H1 (cell line): ENCODE data around the gene DCAF6. TPM values are rescaled to one million over a fixed set of nuclear protein-coding genes. Genes with fewer than 3 reads are reported as not detected.

Experiments
- CTCF ChIA-PET: fragments of 300-600 bp; sonication (Branson Sonifier 250); formaldehyde crosslinking; loops from one replicate; lab custom pipeline; 2021; ENCODE audit not compliant: partially characterized antibody; lab: Charles Lee
- POLR2A ChIA-PET: fragments of 300-600 bp; sonication (Branson Sonifier 250); formaldehyde crosslinking; loops from one replicate; lab custom pipeline; 2021; ENCODE audit warnings: inconsistent platforms; ENCODE audit not compliant: partially characterized antibody; lab: Charles Lee
- DNase-seq, 2 experiments: peaks; one replicate each; pipeline versions ENCODE4 v3.0.0 to v3.0.0-alpha.2; 2010 to 2022; ENCODE audit warnings: low spot score in 2 of 2, low read depth in 1 of 2, mixed read lengths in 1 of 2
- FAIRE-seq: peaks from 2 replicates; lab custom pipeline; 2011; peaks lifted over from hg19 to GRCh38; lab: Jason Lieb, UNC
- H2AFZ ChIP-seq: 2 replicates; pipeline ENCODE4 v1.8.1; 2012; ENCODE audit warnings: low read length, inconsistent platforms
- H2AK5ac ChIP-seq: 2 replicates; pipeline ENCODE4 v1.6.1; 2013; ENCODE audit warnings: low read depth, low read length
- H2BK120ac ChIP-seq: replicated peaks from 2 replicates; pipeline ENCODE3; 2013; ENCODE audit warnings: low read depth, low read length, inconsistent platforms
- H2BK12ac ChIP-seq: 2 replicates; pipeline ENCODE4 v1.6.1; 2013; ENCODE audit warnings: low read depth, low read length
- H2BK15ac ChIP-seq: 2 replicates; pipeline ENCODE4 v1.6.1; 2013; ENCODE audit warnings: low read length
- H2BK20ac ChIP-seq: 2 replicates; pipeline ENCODE4 v1.6.1; 2013; ENCODE audit warnings: low read length
- H2BK5ac ChIP-seq: 2 replicates; pipeline ENCODE4 v1.6.1; 2013; ENCODE audit warnings: low read depth, low read length
- H3K14ac ChIP-seq: 2 replicates; pipeline ENCODE4 v1.6.1; 2013; ENCODE audit warnings: inconsistent platforms; ENCODE audit not compliant: insufficient read length
- H3K18ac ChIP-seq: 2 replicates; pipeline ENCODE4 v1.6.1; 2013; ENCODE audit warnings: low read length; ENCODE audit errors: extremely low read depth
- H3K23ac ChIP-seq: 2 replicates; pipeline ENCODE4 v1.6.1; 2013; ENCODE audit warnings: inconsistent platforms; ENCODE audit not compliant: insufficient read length
- H3K23me2 ChIP-seq: 2 replicates; pipeline ENCODE4 v1.6.1; 2013; ENCODE audit warnings: low read depth, low read length
- H3K27ac ChIP-seq: 2 replicates; pipeline ENCODE4 v1.6.1; 2011; ENCODE audit warnings: low read depth, low read length, inconsistent platforms
- H3K27me3 ChIP-seq, 4 experiments: replicated peaks in 1 of 4; 1 replicate in 1 of 4; 2 replicates in 3 of 4; pipeline versions ENCODE4 v1.6.1 to v1.8.1; 2011 to 2013; ENCODE audit warnings: low read length in 3 of 4, mild to moderate bottlenecking in 3 of 4, inconsistent platforms in 2 of 4, mixed read lengths in 2 of 4, moderate library complexity in 1 of 4; ENCODE audit not compliant: control insufficient read depth in 3 of 4, insufficient read depth in 3 of 4; ENCODE audit errors: extremely low read depth in 1 of 4
- H3K36me3 ChIP-seq, 4 experiments: 2 replicates each; pipeline versions ENCODE4 v1.6.1 to v1.8.1; 2011 to 2013; ENCODE audit warnings: mild to moderate bottlenecking in 4 of 4, low read length in 3 of 4, moderate library complexity in 2 of 4, control low read depth in 1 of 4, inconsistent platforms in 1 of 4; ENCODE audit not compliant: insufficient read depth in 4 of 4, control insufficient read depth in 2 of 4
- H3K4ac ChIP-seq: replicated peaks from 2 replicates; pipeline ENCODE3; 2013; ENCODE audit warnings: low read length, low read depth, mixed read lengths, inconsistent platforms; ENCODE audit not compliant: insufficient read length
- H3K4me1 ChIP-seq, 4 experiments: replicated peaks in 1 of 4; 1 replicate in 1 of 4; 2 replicates in 3 of 4; pipeline versions ENCODE4 v1.6.1 to v1.8.1; 2011 to 2013; ENCODE audit warnings: low read length in 3 of 4, inconsistent platforms in 2 of 4, mixed read lengths in 1 of 4; ENCODE audit not compliant: insufficient read depth in 4 of 4, control insufficient read depth in 3 of 4
- H3K4me2 ChIP-seq, 2 experiments: 2 replicates each; pipeline versions ENCODE4 v1.6.1 to v1.8.1; 2011 to 2013; ENCODE audit warnings: low read depth in 2 of 2, low read length in 2 of 2, control low read depth in 1 of 2, inconsistent platforms in 1 of 2, mild to moderate bottlenecking in 1 of 2; ENCODE audit not compliant: insufficient read depth in 1 of 2
- H3K4me3 ChIP-seq, 4 experiments: fragments of 200-600, 300-600 bp in 1 of 4; sonication (generic), shearing (Covaris generic), sonication (Bioruptor Twin) in 1 of 4; 2 replicates each; pipeline versions ENCODE4 v1.5.1 to v1.8.1; 2011 to 2016; ENCODE audit warnings: low read length in 4 of 4, low read depth in 3 of 4, control low read depth in 2 of 4, inconsistent platforms in 2 of 4, mild to moderate bottlenecking in 2 of 4, mixed read lengths in 1 of 4, moderate library complexity in 1 of 4; ENCODE audit not compliant: insufficient read depth in 2 of 4; ENCODE audit errors: extremely low read depth in 1 of 4
- H3K56ac ChIP-seq: replicated peaks from 2 replicates; pipeline ENCODE3; 2013; ENCODE audit warnings: low read depth, mild to moderate bottlenecking, mixed read lengths, low read length, inconsistent platforms; ENCODE audit not compliant: insufficient read length
- H3K79me1 ChIP-seq: 2 replicates; pipeline ENCODE4 v1.6.1; 2013; ENCODE audit warnings: low read depth, low read length, control low read depth
- H3K79me2 ChIP-seq, 2 experiments: 2 replicates each; pipeline versions ENCODE4 v1.6.1 to v1.8.1; 2012 to 2013; ENCODE audit warnings: low read length in 2 of 2, mild to moderate bottlenecking in 2 of 2, inconsistent platforms in 1 of 2; ENCODE audit not compliant: insufficient read depth in 2 of 2, control insufficient read depth in 1 of 2
- H3K9ac ChIP-seq, 4 experiments: replicated peaks in 1 of 4; 1 replicate in 1 of 4; 2 replicates in 3 of 4; pipeline versions ENCODE4 v1.6.1 to v1.8.1; 2011 to 2013; ENCODE audit warnings: low read depth in 3 of 4, low read length in 3 of 4, control low read depth in 2 of 4, mild to moderate bottlenecking in 2 of 4, moderate library complexity in 2 of 4, inconsistent platforms in 1 of 4; ENCODE audit errors: extremely low read depth in 1 of 4
- H3K9me3 ChIP-seq, 2 experiments: 2 replicates each; pipeline versions ENCODE4 v1.6.1 to v1.8.1; 2012 to 2013; ENCODE audit warnings: mild to moderate bottlenecking in 2 of 2, moderate library complexity in 2 of 2, control low read depth in 1 of 2, inconsistent platforms in 1 of 2, low read depth in 1 of 2, low read length in 1 of 2, mixed read lengths in 1 of 2; ENCODE audit not compliant: insufficient read depth in 2 of 2
- H4K20me1 ChIP-seq, 2 experiments: replicated peaks in 1 of 2; 2 replicates each; pipeline versions ENCODE3 to v1.8.1; 2011 to 2013; ENCODE audit warnings: inconsistent platforms in 2 of 2, low read length in 2 of 2, mild to moderate bottlenecking in 1 of 2; ENCODE audit not compliant: insufficient read depth in 2 of 2, control insufficient read depth in 1 of 2
- H4K5ac ChIP-seq: 2 replicates; pipeline ENCODE4 v1.6.1; 2013; ENCODE audit warnings: low read length, low read depth, mixed read lengths, inconsistent platforms; ENCODE audit not compliant: insufficient read length
- H4K8ac ChIP-seq: 2 replicates; pipeline ENCODE4 v1.8.0; 2013; ENCODE audit warnings: mild to moderate bottlenecking, moderate library complexity, low read length, inconsistent platforms; ENCODE audit not compliant: insufficient read depth; ENCODE audit errors: extremely low read depth
- H4K91ac ChIP-seq: replicated peaks from 2 replicates; pipeline ENCODE3; 2013; ENCODE audit warnings: low read length, mixed read lengths, inconsistent platforms; ENCODE audit not compliant: insufficient read length
- MAFK ChIP-seq: IDR thresholded peaks from 2 replicates; pipeline ENCODE4 v1.6.1; 2012; ENCODE audit warnings: low read depth, mild to moderate bottlenecking, improper control_type of control experiment, low read length
- SP4 ChIP-seq: IDR thresholded peaks from 2 replicates; pipeline ENCODE4 v1.6.1; 2012; ENCODE audit warnings: low read length, inconsistent platforms
- WGBS, 2 experiments: shearing (Covaris generic) in 1 of 2; methylation state at CpG; one replicate each; pipeline versions ENCODE4 v1.1.6 to v1.1.7; 2013 to 2015; ENCODE audit warnings: low lambda C conversion rate in 2 of 2, mixed read lengths in 2 of 2, inconsistent platforms in 1 of 2, low coverage in 1 of 2, missing lambda C conversion rate in 1 of 2; ENCODE audit not compliant: insufficient replicate concordance in 2 of 2, insufficient coverage in 1 of 2, insufficient read length in 1 of 2; ENCODE audit errors: extremely low coverage in 1 of 2, missing lambda C conversion rate in 1 of 2; 5-methylcytosine and 5-hydroxymethylcytosine counted together
- polyA plus RNA-seq, 7 experiments: library from polyadenylated mRNA; depleted of rRNA in 3 of 7; stranded (reverse) in 5 of 7; unstranded in 2 of 7; fragments of >200 nt in 5 of 7; fragments of 200-250 nt in 2 of 7; gene quantifications; 1 replicate in 5 of 7; 2 replicates in 1 of 7; 4 replicates in 1 of 7; pipeline versions ENCODE4 v1.2.1 to v1.2.3, GENCODE V29; 2011 to 2013; ENCODE audit warnings: missing spikeins in 2 of 7, mixed read lengths in 2 of 7
- total RNA-seq: library from RNA; stranded (reverse); fragmentation: NEBNext Ultra II Directional; extraction: Animal tissue kit (Norgen Biotek cat#: 25700); gene quantifications from 2 replicates; pipeline ENCODE4 v1.2.1, GENCODE V29; 2021

Gene DCAF6
- total and polyA plus RNA-seq, 2 of the 8 experiments (the other 6 are each of a cell fraction or from before 2014, with no cell fraction given) = 12.3 to 17.4 TPM

DNA sequence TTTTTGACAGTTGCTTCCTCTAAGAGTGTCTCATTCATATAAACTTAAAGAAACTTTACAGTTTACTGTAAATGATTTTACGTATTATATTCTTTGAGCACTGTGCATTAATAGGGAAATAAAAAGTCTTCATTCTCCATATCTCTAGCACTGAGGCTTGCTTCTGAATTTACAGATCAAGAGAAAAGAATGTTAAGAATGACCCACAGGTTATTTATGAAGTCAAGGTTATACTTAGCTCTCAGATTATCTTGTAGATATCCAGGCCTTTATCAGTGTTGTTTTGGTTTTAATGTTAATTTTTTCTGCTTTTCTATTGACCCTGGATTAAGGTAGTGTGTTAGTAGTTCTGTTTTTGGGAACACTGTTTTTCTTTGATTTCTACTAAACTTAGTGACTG, 108.8 kb downstream of the DCAF6 start:
- DNase-seq = no peak
- ChIA-PET CTCF (no interaction called here), POLR2A (no interaction called here)
- Histone ChIP-seq H2BK5ac (no peak overlapping the region), H2BK12ac (no peak overlapping the region), H3K36me3 (peaks cover 0 to 19% (median 7%) of the 10 kb centered on the region in 4 experiments; a peak in 4 of 8 replicates), H3K9me3 (no peaks in the 10 kb centered on the region), H4K5ac (no peak overlapping the region), H4K20me1 (no peaks in the 10 kb centered on the region), H3K4me1 (no peaks in the 10 kb centered on the region), H2BK120ac (no peak overlapping the region), H3K9ac (no peak overlapping the region), H2BK20ac (no peak overlapping the region), H3K4ac (no peak overlapping the region), H2AK5ac (no peak overlapping the region), H3K56ac (no peak overlapping the region), H3K14ac (no peak overlapping the region), H4K8ac (no peak overlapping the region), H3K79me2 (no peaks in the 10 kb centered on the region), H3K4me2 (no peak overlapping the region), H3K79me1 (no peaks in the 10 kb centered on the region; the same call in 1 of the 2 replicates), H2BK15ac (no peak overlapping the region), H2AFZ (no peak overlapping the region), H3K4me3 (no peak overlapping the region), H3K23ac (no peak overlapping the region), H3K18ac (no peak overlapping the region), H3K23me2 (no peaks in the 10 kb centered on the region), H4K91ac (no peak overlapping the region), H3K27ac (no peak overlapping the region), H3K27me3 (no peaks in the 10 kb centered on the region)
- WGBS, 2 experiments = 97% methylated on average over 1 of the region's 1 CpG; no CpG with 5 or more reads in 1 of the 2 experiments
- FAIRE-seq = no peak
- TF ChIP-seq SP4 (no peak), MAFK (no peak)
